NCI-H510A treated with DMSO at 0.1 percent for 48 hours (cell line): ENCODE measurements around the gene C2CD3.
A peak's percentile ranks its signal among the peaks of the same experiment; 100 is the strongest.
"Not testable (repeated sequence)": the region's sequence is repeated elsewhere in the genome, so short reads cannot be mapped to it uniquely, and the experiment has no call there.

Experiments
- DNase-seq: peaks from one replicate; lab custom pipeline; 2025; lab: John Stamatoyannopoulos, UW

Gene C2CD3

GRCh38 chr11:74002832-74003231 lies 168.0 kb downstream of the C2CD3 start:
- no peak for DNase-seq

GRCh38 chr11:74001822-74002286 lies 168.9 kb downstream of the C2CD3 start:
- no peak for DNase-seq

- no peak for DNase-seq
These were observed 170.3 kb downstream of the C2CD3 start for GRCh38 chr11:74000307-74001133.

GRCh38 chr11:73999581-74000306 lies 171.1 kb downstream of the C2CD3 start:
- peak; percentile 90 for DNase-seq

- DNase-seq = no peak
These were observed 171.8 kb downstream of the C2CD3 start for GRCh38 chr11:73998846-73999575.

GRCh38 chr11:73997120-73997770 lies 173.6 kb downstream of the C2CD3 start:
- no peak for DNase-seq

GRCh38 chr11:73996161-73996747 lies 174.5 kb downstream of the C2CD3 start:
- DNase-seq = peak; percentile 58

- DNase-seq = no peak
These were observed 175.1 kb downstream of the C2CD3 start for GRCh38 chr11:73995731-73996130.

- peak; percentile 41 for DNase-seq
These were observed 175.6 kb downstream of the C2CD3 start for GRCh38 chr11:73995247-73995646.

GRCh38 chr11:73991471-73992006 lies 179.3 kb downstream of the C2CD3 start:
- peak; percentile 27 for DNase-seq

GRCh38 chr11:73990730-73991129 lies 180.1 kb downstream of the C2CD3 start:
- peak; percentile 80 for DNase-seq

GRCh38 chr11:73989156-73989555 lies 181.6 kb downstream of the C2CD3 start:
- no peak for DNase-seq

- no peak for DNase-seq
These were observed 182.6 kb downstream of the C2CD3 start for GRCh38 chr11:73988227-73988626.

- DNase-seq = not testable (repeated sequence)
These were observed 185.1 kb downstream of the C2CD3 start for GRCh38 chr11:73985661-73986060.

- no peak for DNase-seq
These were observed 186.9 kb downstream of the C2CD3 start for GRCh38 chr11:73983741-73984538.

- peak; percentile 95 for DNase-seq
These were observed 187.6 kb downstream of the C2CD3 start for GRCh38 chr11:73982990-73983740.

- peak; percentile 88 for DNase-seq
These were observed 188.2 kb downstream of the C2CD3 start, which contains the start of gene UCP2 for GRCh38 chr11:73982595-73982989. Gene UCP2 (minus strand): TSS chr11:73982843. CDS start chr11:73978378, 4,465 bp downstream.

- no peak for DNase-seq
These were observed 189.6 kb downstream of the C2CD3 start for GRCh38 chr11:73981051-73981805.
